Gastrocnemius medialis (tissue), 4 donors: ENCODE measurements around the gene MED26. TPM values are rescaled to one million over a fixed set of nuclear protein-coding genes. Genes with fewer than 3 reads are reported as not detected.

Experiments used
- ATAC-seq, 2 donors: fragments of 150-250 bp; one replicate each; pipeline ENCODE4 v1.9.1; 2016
- DNase-seq, 2 donors: peaks; one replicate each; pipeline ENCODE4 v3.0.0-alpha.2; 2019
- H3K27ac ChIP-seq, 4 donors: fragments of 200-600 bp; sonication (generic); 1 replicate in 1 of 4; 2 replicates in 3 of 4; pipeline ENCODE4 v1.5.1; 2016 to 2018; ENCODE audit warnings: mild to moderate bottlenecking in 2 of 4, moderate library complexity in 1 of 4
- H3K27me3 ChIP-seq, 3 donors: fragments of 200-600 bp; sonication (generic) in 2 of 3; 1 replicate in 1 of 3; 2 replicates in 2 of 3; pipeline versions ENCODE4 v1.5.1 to v1.6.0; 2016 to 2019; ENCODE audit warnings: mild to moderate bottlenecking in 1 of 3, moderate library complexity in 1 of 3
- H3K36me3 ChIP-seq, 2 donors: fragments of 200-600 bp; sonication (generic) in 1 of 2; one replicate each; pipeline ENCODE4 v1.5.1; 2017 to 2018
- H3K4me1 ChIP-seq, 2 donors: fragments of 200-600 bp; sonication (generic) in 1 of 2; one replicate each; pipeline ENCODE4 v1.5.1; 2016 to 2017; ENCODE audit warnings: mild to moderate bottlenecking in 2 of 2
- H3K4me3 ChIP-seq, 4 donors: fragments of 200-600 bp; sonication (generic) in 3 of 4; 1 replicate in 1 of 4; 2 replicates in 3 of 4; pipeline ENCODE4 v1.5.1; 2016 to 2019; ENCODE audit warnings: mild to moderate bottlenecking in 2 of 4
- H3K9me3 ChIP-seq, 3 donors: fragments of 200-600 bp; sonication (generic) in 2 of 3; 1 replicate in 1 of 3; 2 replicates in 2 of 3; pipeline ENCODE4 v1.5.1; 2016 to 2019
- POLR2A ChIP-seq, 2 donors: fragments of 450-650 bp; IDR thresholded peaks; one replicate each; pipeline ENCODE4 v1.6.1; 2017; ENCODE audit warnings: antibody characterized with exemption in 2 of 2, mild to moderate bottlenecking in 2 of 2, moderate library complexity in 2 of 2
- in situ Hi-C, 4 donors: fragments of 200-750 bp; cut with MboI; loops; one replicate each; pipeline versions ENCODE4 v1.15.0 to v1.8.0; 2017; ENCODE audit warnings: low sequenced_read_pairs in 4 of 4
- intact Hi-C: fragments of 100-400 bp; cut with DNase I; formaldehyde crosslinking; loops from one replicate; pipeline ENCODE4 v1.15.1; 2023; ENCODE audit warnings: low total_unique reads
- total RNA-seq, 4 donors: library from RNA; depleted of rRNA; stranded (reverse); fragments of >200 nt; gene quantifications; one replicate each; pipeline versions ENCODE4 v1.1.0 to v1.2.3, GENCODE V29; 2016
- TF ChIP-seq, protein P1 (sequence below), 5 experiments: fragments of 450-650 bp in 3 of 5; fragments of 200-600 bp in 2 of 5; sonication (generic) in 2 of 5; IDR thresholded peaks in 4 of 5; conservative IDR thresholded peaks in 1 of 5; 1 replicate in 4 of 5; 2 replicates in 1 of 5; pipeline ENCODE4 v1.5.1; 2016 to 2019; ENCODE audit warnings: antibody characterized with exemption in 5 of 5, mild to moderate bottlenecking in 3 of 5, moderate library complexity in 3 of 5

MED26 gene
- total RNA-seq, 4 donors from 2014 or later: 5.7 to 15.7 (median 9.4) TPM

- ATAC-seq (peak; percentile 37 to 47), DNase-seq (peak; percentile 58 to 86)
- Histone ChIP-seq H3K9me3 (no peaks in the 10 kb centered on the region), H3K4me3 (peak within 1 kb of the TSS; percentile 84 to 95 (median 91)), H3K27ac (peak within 1 kb of the TSS; percentile 100), H3K27me3 (no peaks in the 10 kb centered on the region), H3K4me1 (peaks cover 38 to 42% of the 10 kb centered on the region in 2 donors), H3K36me3 (peaks cover 0 to 21% of the 10 kb centered on the region in 2 donors)
- TF ChIP-seq, protein P1, sequence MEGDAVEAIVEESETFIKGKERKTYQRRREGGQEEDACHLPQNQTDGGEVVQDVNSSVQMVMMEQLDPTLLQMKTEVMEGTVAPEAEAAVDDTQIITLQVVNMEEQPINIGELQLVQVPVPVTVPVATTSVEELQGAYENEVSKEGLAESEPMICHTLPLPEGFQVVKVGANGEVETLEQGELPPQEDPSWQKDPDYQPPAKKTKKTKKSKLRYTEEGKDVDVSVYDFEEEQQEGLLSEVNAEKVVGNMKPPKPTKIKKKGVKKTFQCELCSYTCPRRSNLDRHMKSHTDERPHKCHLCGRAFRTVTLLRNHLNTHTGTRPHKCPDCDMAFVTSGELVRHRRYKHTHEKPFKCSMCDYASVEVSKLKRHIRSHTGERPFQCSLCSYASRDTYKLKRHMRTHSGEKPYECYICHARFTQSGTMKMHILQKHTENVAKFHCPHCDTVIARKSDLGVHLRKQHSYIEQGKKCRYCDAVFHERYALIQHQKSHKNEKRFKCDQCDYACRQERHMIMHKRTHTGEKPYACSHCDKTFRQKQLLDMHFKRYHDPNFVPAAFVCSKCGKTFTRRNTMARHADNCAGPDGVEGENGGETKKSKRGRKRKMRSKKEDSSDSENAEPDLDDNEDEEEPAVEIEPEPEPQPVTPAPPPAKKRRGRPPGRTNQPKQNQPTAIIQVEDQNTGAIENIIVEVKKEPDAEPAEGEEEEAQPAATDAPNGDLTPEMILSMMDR (IDR thresholded peaks at IDR 0.05 in 4 of 5, conservative IDR thresholded peaks at IDR 0.05 in 1 of 5): no peak
- TF ChIP-seq POLR2A (IDR thresholded peaks at IDR 0.05): peak; percentile 91 to 93
- in situ Hi-C loops: no loop called here
- intact Hi-C loops: loop anchor here (2.0 kb wide), 3 partner anchors 32 to 198 kb away; partner anchors contain the start of genes MED26 and SLC35E1
These were observed 32.9 kb upstream of the MED26 start, which contains the start of gene TMEM38A for GRCh38 chr19:16660763-16661479. TSS of gene TMEM38A (plus strand) at chr19:16661139. CDS start at chr19:16661218, 79 bp downstream.

GRCh38 chr19:16659832-16660708 is 32.1 kb upstream of the MED26 start, which contains the start of gene SMIM7:
TSS of gene SMIM7 (minus strand) at chr19:16660144. CDS start at chr19:16660110, 34 bp downstream.
- peaks cover 0 to 22% of the 10 kb centered on the region in 2 donors for H3K36me3 ChIP-seq
- peaks cover 37 to 38% of the 10 kb centered on the region in 2 donors for H3K4me1 ChIP-seq
- intact Hi-C loops (loop anchor here (2.0 kb wide), 3 partner anchors 31 to 197 kb away; partner anchors contain the start of genes MED26 and SLC35E1), in situ Hi-C loops (no loop called here)
- no peaks in the 10 kb centered on the region for H3K27me3 ChIP-seq
- ATAC-seq (peak; percentile 80 to 90), DNase-seq (peak; percentile 99)
- peak within 1 kb of the TSS; percentile 100 for H3K27ac ChIP-seq
- TF ChIP-seq, protein P1 (IDR thresholded peaks at IDR 0.05 in 4 of 5, conservative IDR thresholded peaks at IDR 0.05 in 1 of 5): peak in 2 of 5 experiments; percentile 8 to 27
- TF ChIP-seq POLR2A (IDR thresholded peaks at IDR 0.05): peak; percentile 90 to 94
- peak within 1 kb of the TSS; percentile 75 to 95 (median 89) for H3K4me3 ChIP-seq
- no peaks in the 10 kb centered on the region for H3K9me3 ChIP-seq

DNA sequence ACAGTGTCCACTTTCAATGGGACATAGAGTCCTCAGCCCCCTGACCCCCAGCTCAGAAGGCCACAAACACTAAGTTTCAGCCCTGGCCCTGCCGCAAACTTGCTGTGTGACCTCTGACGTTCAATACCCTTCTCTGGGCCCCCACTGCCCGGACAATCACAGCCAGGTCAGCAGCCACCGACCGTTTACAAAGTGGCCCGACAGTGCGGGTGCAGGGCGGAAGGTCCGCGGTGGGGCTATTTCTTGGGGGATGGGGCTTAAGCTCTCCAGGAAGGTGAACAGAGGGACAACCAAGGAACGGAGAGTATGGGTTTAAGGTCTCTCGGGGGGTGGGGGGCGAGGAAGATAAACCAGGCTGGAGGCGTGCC is 31.4 kb upstream of the MED26 start:
- ATAC-seq (peak; percentile 0), DNase-seq (no peak)
- no peaks in the 10 kb centered on the region for H3K9me3 ChIP-seq
- H3K27me3 ChIP-seq: no peaks in the 10 kb centered on the region
- intact Hi-C loops: no loop called here
- in situ Hi-C loops: no loop called here
- H3K4me3 ChIP-seq: peak overlapping the region; percentile 75 to 95 (median 89)
- peaks cover 31 to 37% of the 10 kb centered on the region in 2 donors for H3K4me1 ChIP-seq
- H3K27ac ChIP-seq: peak overlapping the region; percentile 100
- TF ChIP-seq, protein P1 (IDR thresholded peaks at IDR 0.05 in 4 of 5, conservative IDR thresholded peaks at IDR 0.05 in 1 of 5): no peak
- no peak for TF ChIP-seq POLR2A (IDR thresholded peaks at IDR 0.05)
- H3K36me3 ChIP-seq: peaks cover 0 to 25% of the 10 kb centered on the region in 2 donors

GRCh38 chr19:16657384-16657783 is 29.4 kb upstream of the MED26 start:
- H3K4me3 ChIP-seq: no peak overlapping the region
- no peak for DNase-seq
- peak overlapping the region in 1 of 4 donors; percentile 100 for H3K27ac ChIP-seq
- no peak for TF ChIP-seq POLR2A (IDR thresholded peaks at IDR 0.05)
- TF ChIP-seq, protein P1 (IDR thresholded peaks at IDR 0.05 in 4 of 5, conservative IDR thresholded peaks at IDR 0.05 in 1 of 5): no peak
- no peaks in the 10 kb centered on the region for H3K27me3 ChIP-seq
- H3K36me3 ChIP-seq: peaks cover 0 to 43% of the 10 kb centered on the region in 2 donors
- no peak for ATAC-seq
- H3K9me3 ChIP-seq: no peaks in the 10 kb centered on the region
- peaks cover 35% of the 10 kb centered on the region in 2 donors for H3K4me1 ChIP-seq
- intact Hi-C loops: no loop called here
- in situ Hi-C loops: no loop called here
